DOHH2 (cell line): ENCODE data around the gene PROB1.
"Not testable (repeated sequence)": the region's sequence is repeated elsewhere in the genome, so short reads cannot be mapped to it uniquely, and the experiment has no call there.

Experiments used
- EZH2phosphoT487 ChIP-seq: fragments of 200-600 bp; sonication (generic); IDR thresholded peaks from 2 replicates; pipeline ENCODE4 v1.6.1; 2017; ENCODE audit warnings: borderline replicate concordance, mild to moderate bottlenecking, antibody characterized with exemption, low read length, moderate library complexity, mixed read lengths
- TF ChIP-seq, protein P1 (sequence below): fragments of 200-600 bp; sonication (generic); IDR thresholded peaks from one replicate; pipeline ENCODE4 v1.5.1; 2014; ENCODE audit warnings: antibody characterized with exemption, mild to moderate bottlenecking, low read depth, low read length; ENCODE audit not compliant: poor library complexity, severe bottlenecking

DNA sequence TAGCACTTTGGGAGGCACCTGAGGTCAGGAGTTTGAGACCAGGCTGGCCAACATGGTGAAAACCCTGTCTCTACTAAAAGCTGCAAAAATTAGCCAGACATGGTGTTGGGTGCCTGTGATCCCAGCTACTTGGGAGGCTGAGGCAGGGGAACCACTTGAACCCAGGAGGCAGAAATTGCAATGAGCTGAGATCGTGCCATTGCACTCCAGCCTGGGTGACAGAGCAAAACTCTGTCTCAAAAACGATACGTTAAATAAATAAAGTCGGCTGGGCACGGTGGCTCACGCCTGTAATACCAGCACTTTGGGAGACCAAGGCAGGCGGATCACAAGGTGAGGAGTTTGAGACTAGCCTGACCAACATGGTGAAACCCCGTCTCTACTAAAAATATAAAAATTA is 39.0 kb downstream of the PROB1 start:
- TF ChIP-seq, protein P1, sequence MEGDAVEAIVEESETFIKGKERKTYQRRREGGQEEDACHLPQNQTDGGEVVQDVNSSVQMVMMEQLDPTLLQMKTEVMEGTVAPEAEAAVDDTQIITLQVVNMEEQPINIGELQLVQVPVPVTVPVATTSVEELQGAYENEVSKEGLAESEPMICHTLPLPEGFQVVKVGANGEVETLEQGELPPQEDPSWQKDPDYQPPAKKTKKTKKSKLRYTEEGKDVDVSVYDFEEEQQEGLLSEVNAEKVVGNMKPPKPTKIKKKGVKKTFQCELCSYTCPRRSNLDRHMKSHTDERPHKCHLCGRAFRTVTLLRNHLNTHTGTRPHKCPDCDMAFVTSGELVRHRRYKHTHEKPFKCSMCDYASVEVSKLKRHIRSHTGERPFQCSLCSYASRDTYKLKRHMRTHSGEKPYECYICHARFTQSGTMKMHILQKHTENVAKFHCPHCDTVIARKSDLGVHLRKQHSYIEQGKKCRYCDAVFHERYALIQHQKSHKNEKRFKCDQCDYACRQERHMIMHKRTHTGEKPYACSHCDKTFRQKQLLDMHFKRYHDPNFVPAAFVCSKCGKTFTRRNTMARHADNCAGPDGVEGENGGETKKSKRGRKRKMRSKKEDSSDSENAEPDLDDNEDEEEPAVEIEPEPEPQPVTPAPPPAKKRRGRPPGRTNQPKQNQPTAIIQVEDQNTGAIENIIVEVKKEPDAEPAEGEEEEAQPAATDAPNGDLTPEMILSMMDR, result not testable (repeated sequence)
- not testable (repeated sequence) for TF ChIP-seq EZH2phosphoT487
